OCI-LY1 (cell line): ENCODE measurements around the gene ASCC1.

Experiments used
- CTCF ChIP-seq: fragments of 200-600 bp; sonication (generic), shearing (Covaris generic); IDR thresholded peaks from 2 replicates; pipeline ENCODE4 v1.5.1; 2017; ENCODE audit warnings: mild to moderate bottlenecking, antibody characterized with exemption, low read length, moderate library complexity, mixed read lengths
- EZH2 ChIP-seq: fragments of 200-600 bp; sonication (generic), shearing (Covaris generic); IDR thresholded peaks from 2 replicates; pipeline ENCODE4 v1.8.0; 2017; ENCODE audit warnings: borderline replicate concordance, mixed run types, mild to moderate bottlenecking, antibody characterized with exemption, low read length, moderate library complexity, mixed read lengths

DNA sequence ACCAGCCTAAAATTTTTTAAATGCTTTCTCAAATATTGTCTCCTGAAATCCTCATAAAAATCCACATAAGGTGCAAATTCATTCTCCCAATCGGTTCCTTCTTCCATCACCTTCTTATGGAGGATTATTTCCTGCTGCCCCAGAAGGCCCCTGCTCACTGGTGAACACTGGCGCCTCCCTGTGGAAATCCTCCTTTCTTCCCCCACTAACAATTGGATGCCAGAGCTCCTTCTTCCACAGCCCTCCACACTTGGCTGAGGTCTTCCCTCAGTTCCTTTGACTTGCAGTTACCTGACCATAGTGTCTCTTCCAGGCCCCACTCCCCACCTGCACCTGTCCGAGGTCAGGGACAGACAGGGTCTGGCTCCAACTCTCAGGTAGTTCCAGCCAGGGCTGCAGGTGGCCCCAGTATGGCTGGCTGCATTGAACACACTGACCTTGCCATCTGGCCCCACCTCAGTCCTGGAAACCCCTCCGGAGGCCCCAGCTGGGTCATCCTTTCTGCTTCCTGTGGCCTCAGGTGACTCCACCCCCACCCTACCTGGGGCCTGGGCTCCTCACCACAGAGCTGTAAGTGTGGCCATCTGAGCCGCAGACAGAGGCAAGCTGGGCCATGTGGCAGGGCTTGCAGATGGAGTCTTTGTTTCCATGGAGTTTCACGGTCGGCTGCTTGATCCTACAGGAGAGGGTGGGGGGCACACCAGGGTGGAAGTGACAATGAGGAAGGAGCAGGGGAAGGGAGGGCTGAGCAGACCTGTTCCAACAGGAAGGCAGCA lies 146.1 kb downstream of the ASCC1 start:
- TF ChIP-seq CTCF, result peak; percentile 38
- TF ChIP-seq EZH2, result no peak
